ENCODE data around the gene IGFBP5.

Gene IGFBP5

GRCh38 chr2:216678813-216679657 is 16.3 kb downstream of the IGFBP5 start:
- DNase-seq (ENCODE audit: low read depth in 2 of 2): no peak
- no peak for TF ChIP-seq CTCF (IDR thresholded peaks at IDR 0.05; ENCODE audit: low read depth, low read length)
- no peak overlapping the region for H3K4me3 ChIP-seq (replicated peaks in 1 of 2; ENCODE audit: low read depth in 2 of 2, low read length in 2 of 2)

GRCh38 chr2:216678098-216678465 is 17.3 kb downstream of the IGFBP5 start:
- H3K4me3 ChIP-seq (replicated peaks in 1 of 2; ENCODE audit: low read depth in 2 of 2, low read length in 2 of 2): no peak overlapping the region
- no peak for TF ChIP-seq CTCF (IDR thresholded peaks at IDR 0.05; ENCODE audit: low read depth, low read length)
- DNase-seq (ENCODE audit: low read depth in 2 of 2): no peak

- no peak for TF ChIP-seq CTCF (IDR thresholded peaks at IDR 0.05; ENCODE audit: low read depth, low read length)
- H3K4me3 ChIP-seq (replicated peaks in 1 of 2; ENCODE audit: low read depth in 2 of 2, low read length in 2 of 2): no peak overlapping the region
- DNase-seq (ENCODE audit: low read depth in 2 of 2): no peak
Observed at GRCh38 chr2:216677439-216678097, 17.8 kb downstream of the IGFBP5 start.

GRCh38 chr2:216676630-216677029 is 18.7 kb downstream of the IGFBP5 start:
- DNase-seq (ENCODE audit: low read depth in 2 of 2): no peak
- no peak for TF ChIP-seq CTCF (IDR thresholded peaks at IDR 0.05; ENCODE audit: low read depth, low read length)
- H3K4me3 ChIP-seq (replicated peaks in 1 of 2; ENCODE audit: low read depth in 2 of 2, low read length in 2 of 2): no peak overlapping the region

GRCh38 chr2:216674376-216674775 is 21.0 kb downstream of the IGFBP5 start:
- DNase-seq (ENCODE audit: low read depth in 2 of 2): no peak
- TF ChIP-seq CTCF (IDR thresholded peaks at IDR 0.05; ENCODE audit: low read depth, low read length): no peak
- H3K4me3 ChIP-seq (replicated peaks in 1 of 2; ENCODE audit: low read depth in 2 of 2, low read length in 2 of 2): no peak overlapping the region

GRCh38 chr2:216673609-216674008 is 21.7 kb downstream of the IGFBP5 start:
- H3K4me3 ChIP-seq (replicated peaks in 1 of 2; ENCODE audit: low read depth in 2 of 2, low read length in 2 of 2): no peak overlapping the region

More at GRCh38 chr2:216673609-216674008, 21.7 kb downstream of the IGFBP5 start:
- no peak for DNase-seq (ENCODE audit: low read depth in 2 of 2)
- TF ChIP-seq CTCF (IDR thresholded peaks at IDR 0.05; ENCODE audit: low read depth, low read length): no peak

All from cardiac fibroblast (primary cell).